GM12874 (cell line): ENCODE data around the gene ACAD8.

Experiments
- CTCF ChIP-seq: IDR thresholded peaks from 2 replicates; pipeline ENCODE4 v1.5.1; 2011; ENCODE audit warnings: low read depth, mild to moderate bottlenecking, control low read depth, low read length, moderate library complexity; ENCODE audit not compliant: insufficient read depth

Gene ACAD8

GRCh38 chr11:134276396-134277182, 23.2 kb downstream of the ACAD8 start:
- no peak for TF ChIP-seq CTCF

- TF ChIP-seq CTCF, result no peak
These were observed 24.0 kb downstream of the ACAD8 start for GRCh38 chr11:134277183-134278001.

GRCh38 chr11:134278356-134278755, 25.0 kb downstream of the ACAD8 start:
- TF ChIP-seq CTCF, result no peak

GRCh38 chr11:134282121-134283045, 29.0 kb downstream of the ACAD8 start:
- TF ChIP-seq CTCF, result no peak

- TF ChIP-seq CTCF, result no peak
These were observed 30.3 kb downstream of the ACAD8 start for GRCh38 chr11:134283461-134284230.

GRCh38 chr11:134287561-134287960, 34.2 kb downstream of the ACAD8 start:
- TF ChIP-seq CTCF, result no peak
